Activated CD8-positive, alpha-beta T cell treated with anti-CD3 and anti-CD28 coated beads for 36 hours (primary cell): ENCODE measurements around the gene OBSCN. TPM values are rescaled to one million over a fixed set of nuclear protein-coding genes. Genes with fewer than 3 reads are reported as not detected.
A peak's percentile ranks its signal among the peaks of the same experiment; 100 is the strongest.

Source experiments
- ATAC-seq: fragments of 200-7000 bp; cut with Tn5 transposase; one replicate; pipeline ENCODE4 v1.10.0; 2021; ENCODE audit warnings: mild to moderate bottlenecking, moderate library complexity
- CTCF ChIA-PET: fragments of 350-600 bp; sonication (Branson Sonifier 250); formaldehyde crosslinking; loops from one replicate; lab custom pipeline; 2021; ENCODE audit warnings: antibody characterized with exemption; lab: Charles Lee
- POLR2A ChIA-PET: fragments of 350-600 bp; sonication (Branson Sonifier 250); formaldehyde crosslinking; loops from one replicate; lab custom pipeline; 2021; ENCODE audit warnings: antibody characterized with exemption; lab: Charles Lee
- DNase-seq: peaks from one replicate; pipeline ENCODE4 v3.0.0-alpha.2; 2020
- H3K27ac Mint-ChIP-seq: one replicate; pipeline ENCODE4 v1.8.0; 2021; ENCODE audit warnings: mild to moderate bottlenecking, mixed read lengths
- H3K27me3 Mint-ChIP-seq: one replicate; pipeline ENCODE4 v1.8.0; 2021; ENCODE audit warnings: mixed read lengths
- H3K36me3 Mint-ChIP-seq: one replicate; pipeline ENCODE4 v1.8.0; 2021; ENCODE audit warnings: low read depth, mixed read lengths
- H3K4me1 Mint-ChIP-seq: one replicate; pipeline ENCODE4 v1.8.0; 2021; ENCODE audit warnings: low read depth, mixed read lengths
- H3K4me3 Mint-ChIP-seq: one replicate; pipeline ENCODE4 v1.8.0; 2021; ENCODE audit warnings: mild to moderate bottlenecking, moderate library complexity, mixed read lengths
- H3K9me3 Mint-ChIP-seq: one replicate; pipeline ENCODE4 v1.8.0; 2021; ENCODE audit warnings: mixed read lengths
- CTCF ChIP-seq: fragments of 200-600 bp; IDR thresholded peaks from one replicate; pipeline ENCODE4 v1.8.0; 2022; ENCODE audit warnings: antibody characterized with exemption, mild to moderate bottlenecking
- intact Hi-C: fragments of 100-400 bp; cut with micrococcal nuclease; formaldehyde crosslinking; loops from one replicate; pipeline ENCODE4 v1.10.0; 2022
- total RNA-seq, 2 experiments: library from RNA; stranded (reverse); gene quantifications; one replicate each; pipeline ENCODE4 v1.2.3, GENCODE V29; 2021

OBSCN gene
- total RNA-seq, 2 experiments from 2014 or later: 21.6 to 23.7 TPM

GRCh38 chr1:228166170-228166936 lies 41.5 kb upstream of the OBSCN start:
- intact Hi-C loops: loop anchor here (1.0 kb wide), 2 partner anchors 27 to 57 kb away; partner anchors contain the start of gene MRPL55
- Mint-ChIP-seq H3K36me3 (peaks cover 5% of the 10 kb centered on the region), H3K4me3 (peak overlapping the region; percentile 79), H3K9me3 (no peaks in the 10 kb centered on the region), H3K4me1 (peaks cover 41% of the 10 kb centered on the region), H3K27me3 (no peaks in the 10 kb centered on the region), H3K27ac (peak overlapping the region; percentile 86)
- POLR2A ChIA-PET: interaction anchor here (0.6 to 6.6 kb wide), 10 partner anchors 9 to 291 kb away, joined by 3 to 59 read pairs (median 4); partner anchors contain the start of gene GUK1
- peak; percentile 31 for TF ChIP-seq CTCF
- DNase-seq (peak; percentile 77), ATAC-seq (peak; percentile 14)
- CTCF ChIA-PET: interaction anchor here (0.7 to 6.2 kb wide), 10 partner anchors 9 to 349 kb away, joined by 3 to 47 read pairs (median 4); partner anchors contain the start of gene GUK1

GRCh38 chr1:228168563-228169270 lies 39.1 kb upstream of the OBSCN start:
- no peaks in the 10 kb centered on the region for H3K9me3 Mint-ChIP-seq
- no peak for TF ChIP-seq CTCF
- peaks cover 29% of the 10 kb centered on the region for H3K4me1 Mint-ChIP-seq
- no peak overlapping the region for H3K27ac Mint-ChIP-seq
- ChIA-PET CTCF (interaction anchor here (1.8 to 6.2 kb wide), 3 partner anchors 10 to 332 kb away, joined by 5 to 47 read pairs (median 28); no protein-coding TSS in a partner anchor), POLR2A (interaction anchor here (0.9 to 1.5 kb wide), 4 partner anchors 9 to 65 kb away, joined by 3 to 4 read pairs (median 3); no protein-coding TSS in a partner anchor)
- no peak overlapping the region for H3K4me3 Mint-ChIP-seq
- peaks cover 5% of the 10 kb centered on the region for H3K36me3 Mint-ChIP-seq
- intact Hi-C loops: no loop called here
- H3K27me3 Mint-ChIP-seq: no peaks in the 10 kb centered on the region
- ATAC-seq (no peak), DNase-seq (no peak)

DNA sequence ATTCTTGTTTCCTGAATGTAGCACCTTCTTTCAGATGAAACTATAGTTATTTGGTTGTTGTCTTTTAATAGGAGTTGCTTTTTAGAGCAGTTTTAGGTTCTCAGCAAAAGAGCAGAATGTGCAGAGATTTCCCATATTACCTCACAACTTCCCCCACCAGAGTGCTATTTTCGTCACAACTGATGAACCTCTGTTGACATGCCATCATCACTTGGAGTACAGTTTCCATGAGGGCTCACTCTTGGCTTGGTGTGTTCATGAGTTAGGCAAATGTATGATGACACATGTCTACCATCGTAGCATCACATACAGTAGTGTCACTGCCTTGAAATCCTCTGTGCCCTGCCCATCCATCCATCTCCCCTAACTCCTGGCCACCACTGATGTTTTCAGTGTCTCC lies 38.5 kb upstream of the OBSCN start:
- peak overlapping the region; percentile 10 for H3K27ac Mint-ChIP-seq
- no peaks in the 10 kb centered on the region for H3K27me3 Mint-ChIP-seq
- no peak for TF ChIP-seq CTCF
- H3K4me1 Mint-ChIP-seq: peaks cover 23% of the 10 kb centered on the region
- CTCF ChIA-PET: interaction anchor here (6.2 kb wide), 1 partner anchor 38 kb away, joined by 47 read pairs; no protein-coding TSS in a partner anchor
- DNase-seq (no peak), ATAC-seq (no peak)
- H3K36me3 Mint-ChIP-seq: peaks cover 1% of the 10 kb centered on the region
- intact Hi-C loops: no loop called here
- H3K9me3 Mint-ChIP-seq: no peaks in the 10 kb centered on the region
- POLR2A ChIA-PET: interaction anchor here (1.5 kb wide), 2 partner anchors 9 to 35 kb away, joined by 3 to 4 read pairs; no protein-coding TSS in a partner anchor
- no peak overlapping the region for H3K4me3 Mint-ChIP-seq

- no peak for TF ChIP-seq CTCF
- intact Hi-C loops: no loop called here
- Mint-ChIP-seq H3K27me3 (no peaks in the 10 kb centered on the region), H3K4me1 (peaks cover 18% of the 10 kb centered on the region), H3K36me3 (no peaks in the 10 kb centered on the region), H3K9me3 (no peaks in the 10 kb centered on the region), H3K4me3 (no peak overlapping the region), H3K27ac (no peak overlapping the region)
- DNase-seq: no peak
- CTCF ChIA-PET: no interaction called here
- ATAC-seq: no peak
- POLR2A ChIA-PET: interaction anchor here (0.9 to 1.5 kb wide), 2 partner anchors 36 to 71 kb away, joined by 3 read pairs; no protein-coding TSS in a partner anchor
These were observed 37.2 kb upstream of the OBSCN start for GRCh38 chr1:228170666-228171065.
